BE2C (cell line): Measurements from ENCODE around the gene CEMP1.

Experiments used
- DNase-seq: peaks from one replicate; pipeline ENCODE4 v3.0.0-alpha.2; 2020
- H3K27me3 ChIP-seq: fragments of 250-450 bp; sonication (Bioruptor Pico); 2 replicates; pipeline ENCODE4 v1.5.1; 2020; ENCODE audit warnings: mild to moderate bottlenecking
- H3K36me3 ChIP-seq: fragments of 250-450 bp; sonication (Bioruptor Pico); 2 replicates; pipeline ENCODE4 v1.5.1; 2020; ENCODE audit warnings: mild to moderate bottlenecking
- H3K4me1 ChIP-seq: fragments of 250-450 bp; sonication (Bioruptor Pico); 2 replicates; pipeline ENCODE4 v1.5.1; 2020
- H3K4me3 ChIP-seq: 2 replicates; pipeline ENCODE4 v1.5.1; 2011; ENCODE audit warnings: low read depth, low read length
- H3K9me3 ChIP-seq: fragments of 250-450 bp; sonication (Bioruptor Pico); 2 replicates; pipeline ENCODE4 v1.5.1; 2020
- CTCF ChIP-seq: IDR thresholded peaks from 2 replicates; pipeline ENCODE4 v1.5.1; 2012; ENCODE audit warnings: mild to moderate bottlenecking, low read depth, low read length

Gene CEMP1

GRCh38 chr16:2500430-2500917 is 30.7 kb downstream of the CEMP1 start:
- TF ChIP-seq CTCF: no peak
- H3K36me3 ChIP-seq: peaks cover 32% of the 10 kb centered on the region
- no peak overlapping the region for H3K4me3 ChIP-seq
- DNase-seq: no peak
- no peaks in the 10 kb centered on the region for H3K27me3 ChIP-seq
- H3K9me3 ChIP-seq: no peaks in the 10 kb centered on the region
- peaks cover 29% of the 10 kb centered on the region for H3K4me1 ChIP-seq

GRCh38 chr16:2499890-2500429 is 31.2 kb downstream of the CEMP1 start:
- Histone ChIP-seq H3K4me3 (no peak overlapping the region), H3K27me3 (no peaks in the 10 kb centered on the region), H3K4me1 (peaks cover 29% of the 10 kb centered on the region), H3K9me3 (no peaks in the 10 kb centered on the region), H3K36me3 (peaks cover 32% of the 10 kb centered on the region)
- no peak for TF ChIP-seq CTCF
- no peak for DNase-seq

GRCh38 chr16:2499454-2499853 is 31.8 kb downstream of the CEMP1 start:
- TF ChIP-seq CTCF: no peak
- Histone ChIP-seq H3K4me3 (no peak overlapping the region), H3K4me1 (peaks cover 29% of the 10 kb centered on the region), H3K36me3 (peaks cover 32% of the 10 kb centered on the region), H3K27me3 (no peaks in the 10 kb centered on the region), H3K9me3 (no peaks in the 10 kb centered on the region)
- DNase-seq: no peak

GRCh38 chr16:2498531-2499253 is 32.5 kb downstream of the CEMP1 start:
- Histone ChIP-seq H3K4me3 (no peak overlapping the region), H3K36me3 (peaks cover 32% of the 10 kb centered on the region), H3K4me1 (peaks cover 29% of the 10 kb centered on the region), H3K9me3 (no peaks in the 10 kb centered on the region), H3K27me3 (no peaks in the 10 kb centered on the region)
- no peak for TF ChIP-seq CTCF
- DNase-seq: no peak

GRCh38 chr16:2497695-2498484 is 33.3 kb downstream of the CEMP1 start:
- 0 out of 2 replicates have a peak overlapping the region, but pooled peaks have one; percentile 7 for H3K4me3 ChIP-seq
- H3K4me1 ChIP-seq: peaks cover 28% of the 10 kb centered on the region
- no peak for TF ChIP-seq CTCF
- DNase-seq: peak; percentile 43
- H3K36me3 ChIP-seq: peaks cover 32% of the 10 kb centered on the region
- H3K9me3 ChIP-seq: no peaks in the 10 kb centered on the region
- no peaks in the 10 kb centered on the region for H3K27me3 ChIP-seq
